Omental fat pad (tissue), 4 donors: Measurements from ENCODE around the gene TAAR8. TPM values are rescaled to one million over a fixed set of nuclear protein-coding genes. Genes with fewer than 3 reads are reported as not detected.

Source experiments
- ATAC-seq: fragments of 150-250 bp; one replicate; pipeline ENCODE4 v1.9.1; 2016; ENCODE audit warnings: mild to moderate bottlenecking, moderate library complexity; ENCODE audit not compliant: low FRiP score
- DNase-seq: peaks from one replicate; pipeline ENCODE4 v3.0.0-alpha.2; 2019; ENCODE audit warnings: low spot score
- CTCF ChIP-seq, 3 donors: fragments of 450-650 bp; IDR thresholded peaks; one replicate each; pipeline ENCODE4 v1.5.1; 2016 to 2017; ENCODE audit warnings: antibody characterized with exemption in 3 of 3, mild to moderate bottlenecking in 3 of 3, moderate library complexity in 2 of 3
- total RNA-seq, 4 donors: library from RNA; depleted of rRNA; stranded (reverse); fragments of >200 nt; gene quantifications; one replicate each; pipeline ENCODE4 v1.1.0, GENCODE V29; 2016

Gene TAAR8
- not detected for total RNA-seq

GRCh38 chr6:132552372-132552771 lies at the start of gene TAAR8:
TAAR8 (plus strand) TSS chr6:132552672; CDS start chr6:132552693, 21 bp downstream.
- ATAC-seq (no peak), DNase-seq (no peak)
- TF ChIP-seq CTCF (IDR thresholded peaks at IDR 0.05): no peak

- ATAC-seq: no peak
- no peak for TF ChIP-seq CTCF (IDR thresholded peaks at IDR 0.05)
- no peak for DNase-seq
Observed at GRCh38 chr6:132504757-132505156, 47.7 kb upstream of the TAAR8 start.

- no peak for DNase-seq
- no peak for TF ChIP-seq CTCF (IDR thresholded peaks at IDR 0.05)
- ATAC-seq: no peak
Observed at GRCh38 chr6:132505158-132505557, 47.3 kb upstream of the TAAR8 start.

- no peak for DNase-seq
- ATAC-seq: no peak
- no peak for TF ChIP-seq CTCF (IDR thresholded peaks at IDR 0.05)
Observed at GRCh38 chr6:132506461-132506860, 46.0 kb upstream of the TAAR8 start.

GRCh38 chr6:132506869-132507808 lies 45.3 kb upstream of the TAAR8 start:
- no peak for TF ChIP-seq CTCF (IDR thresholded peaks at IDR 0.05)
- DNase-seq: no peak
- no peak for ATAC-seq

GRCh38 chr6:132511210-132511830 lies 41.2 kb upstream of the TAAR8 start:
- DNase-seq (no peak), ATAC-seq (no peak)
- no peak for TF ChIP-seq CTCF (IDR thresholded peaks at IDR 0.05)
